Breast epithelium (tissue), 3 donors: ENCODE measurements around the gene C12orf60.

Source experiments
- CTCF ChIP-seq, 3 donors: fragments of 450-650 bp; IDR thresholded peaks; one replicate each; pipeline ENCODE4 v1.5.1; 2016 to 2017; ENCODE audit warnings: antibody characterized with exemption in 3 of 3, mild to moderate bottlenecking in 3 of 3, moderate library complexity in 3 of 3
- POLR2A ChIP-seq: fragments of 450-650 bp; IDR thresholded peaks from one replicate; pipeline ENCODE4 v1.6.1; 2016; ENCODE audit warnings: antibody characterized with exemption, mild to moderate bottlenecking, moderate library complexity
- POLR2AphosphoS5 ChIP-seq, 3 donors: sonication (generic); formaldehyde crosslinking; IDR thresholded peaks; one replicate each; pipeline ENCODE4 v1.6.1; 2017; ENCODE audit warnings: antibody characterized with exemption in 3 of 3

DNA sequence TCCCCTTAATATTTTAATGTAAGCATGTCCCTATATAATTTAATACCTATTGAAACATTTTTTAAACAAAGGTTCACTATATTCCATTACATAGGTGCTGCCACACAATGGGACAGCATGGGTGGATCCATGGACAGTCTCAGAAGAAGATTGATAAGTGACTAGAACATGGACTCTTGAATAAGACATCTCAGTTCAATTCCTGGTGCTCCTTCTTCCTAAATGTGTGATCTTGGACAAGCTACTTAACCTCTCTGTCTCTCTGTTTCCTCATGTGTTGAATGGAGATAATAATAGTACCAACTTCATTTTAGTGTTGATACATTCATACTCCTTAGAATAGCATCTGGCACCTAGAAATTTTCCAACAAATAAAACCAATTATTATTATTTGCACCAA lies 40.9 kb downstream of the C12orf60 start:
- TF ChIP-seq POLR2A: no peak
- no peak for TF ChIP-seq POLR2AphosphoS5 (IDR thresholded peaks at IDR 0.05)
- TF ChIP-seq CTCF (IDR thresholded peaks at IDR 0.05): no peak
